ENCODE measurements around the gene COLGALT1. TPM values are rescaled to one million over a fixed set of nuclear protein-coding genes. Genes with fewer than 3 reads are reported as not detected.

Gene COLGALT1
- total and polyA plus RNA-seq, 2 of the 8 experiments (the other 6 are each of a cell fraction or from before 2014, with no cell fraction given) = 44.7 to 58.1 TPM

DNA sequence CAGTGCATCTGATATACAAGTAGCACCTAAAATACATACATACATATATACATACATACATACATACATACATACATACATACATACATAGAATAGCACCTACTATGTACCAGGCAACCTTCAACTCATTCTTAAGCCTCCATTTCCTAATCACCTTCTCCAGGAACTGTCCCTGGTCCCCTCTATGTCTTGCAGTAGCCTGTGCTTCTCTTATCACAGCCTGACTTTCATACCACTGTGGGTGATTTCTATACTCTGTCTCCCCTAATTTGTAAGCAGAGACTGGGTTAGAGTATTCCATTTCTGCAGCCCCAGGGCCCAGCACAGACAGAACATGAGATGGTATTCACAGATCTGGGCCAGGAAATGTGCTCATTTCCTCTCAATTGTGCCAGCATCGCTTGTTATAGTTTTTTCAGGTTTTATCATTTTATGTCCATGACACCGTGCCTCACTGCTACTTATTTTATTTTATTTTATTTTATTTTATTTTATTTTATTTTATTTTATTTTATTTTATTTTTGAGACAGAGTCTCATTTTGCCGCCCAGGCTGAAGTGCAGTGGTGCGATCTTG is 14.2 kb upstream of the COLGALT1 start (continued):
- TF ChIP-seq, protein P1, sequence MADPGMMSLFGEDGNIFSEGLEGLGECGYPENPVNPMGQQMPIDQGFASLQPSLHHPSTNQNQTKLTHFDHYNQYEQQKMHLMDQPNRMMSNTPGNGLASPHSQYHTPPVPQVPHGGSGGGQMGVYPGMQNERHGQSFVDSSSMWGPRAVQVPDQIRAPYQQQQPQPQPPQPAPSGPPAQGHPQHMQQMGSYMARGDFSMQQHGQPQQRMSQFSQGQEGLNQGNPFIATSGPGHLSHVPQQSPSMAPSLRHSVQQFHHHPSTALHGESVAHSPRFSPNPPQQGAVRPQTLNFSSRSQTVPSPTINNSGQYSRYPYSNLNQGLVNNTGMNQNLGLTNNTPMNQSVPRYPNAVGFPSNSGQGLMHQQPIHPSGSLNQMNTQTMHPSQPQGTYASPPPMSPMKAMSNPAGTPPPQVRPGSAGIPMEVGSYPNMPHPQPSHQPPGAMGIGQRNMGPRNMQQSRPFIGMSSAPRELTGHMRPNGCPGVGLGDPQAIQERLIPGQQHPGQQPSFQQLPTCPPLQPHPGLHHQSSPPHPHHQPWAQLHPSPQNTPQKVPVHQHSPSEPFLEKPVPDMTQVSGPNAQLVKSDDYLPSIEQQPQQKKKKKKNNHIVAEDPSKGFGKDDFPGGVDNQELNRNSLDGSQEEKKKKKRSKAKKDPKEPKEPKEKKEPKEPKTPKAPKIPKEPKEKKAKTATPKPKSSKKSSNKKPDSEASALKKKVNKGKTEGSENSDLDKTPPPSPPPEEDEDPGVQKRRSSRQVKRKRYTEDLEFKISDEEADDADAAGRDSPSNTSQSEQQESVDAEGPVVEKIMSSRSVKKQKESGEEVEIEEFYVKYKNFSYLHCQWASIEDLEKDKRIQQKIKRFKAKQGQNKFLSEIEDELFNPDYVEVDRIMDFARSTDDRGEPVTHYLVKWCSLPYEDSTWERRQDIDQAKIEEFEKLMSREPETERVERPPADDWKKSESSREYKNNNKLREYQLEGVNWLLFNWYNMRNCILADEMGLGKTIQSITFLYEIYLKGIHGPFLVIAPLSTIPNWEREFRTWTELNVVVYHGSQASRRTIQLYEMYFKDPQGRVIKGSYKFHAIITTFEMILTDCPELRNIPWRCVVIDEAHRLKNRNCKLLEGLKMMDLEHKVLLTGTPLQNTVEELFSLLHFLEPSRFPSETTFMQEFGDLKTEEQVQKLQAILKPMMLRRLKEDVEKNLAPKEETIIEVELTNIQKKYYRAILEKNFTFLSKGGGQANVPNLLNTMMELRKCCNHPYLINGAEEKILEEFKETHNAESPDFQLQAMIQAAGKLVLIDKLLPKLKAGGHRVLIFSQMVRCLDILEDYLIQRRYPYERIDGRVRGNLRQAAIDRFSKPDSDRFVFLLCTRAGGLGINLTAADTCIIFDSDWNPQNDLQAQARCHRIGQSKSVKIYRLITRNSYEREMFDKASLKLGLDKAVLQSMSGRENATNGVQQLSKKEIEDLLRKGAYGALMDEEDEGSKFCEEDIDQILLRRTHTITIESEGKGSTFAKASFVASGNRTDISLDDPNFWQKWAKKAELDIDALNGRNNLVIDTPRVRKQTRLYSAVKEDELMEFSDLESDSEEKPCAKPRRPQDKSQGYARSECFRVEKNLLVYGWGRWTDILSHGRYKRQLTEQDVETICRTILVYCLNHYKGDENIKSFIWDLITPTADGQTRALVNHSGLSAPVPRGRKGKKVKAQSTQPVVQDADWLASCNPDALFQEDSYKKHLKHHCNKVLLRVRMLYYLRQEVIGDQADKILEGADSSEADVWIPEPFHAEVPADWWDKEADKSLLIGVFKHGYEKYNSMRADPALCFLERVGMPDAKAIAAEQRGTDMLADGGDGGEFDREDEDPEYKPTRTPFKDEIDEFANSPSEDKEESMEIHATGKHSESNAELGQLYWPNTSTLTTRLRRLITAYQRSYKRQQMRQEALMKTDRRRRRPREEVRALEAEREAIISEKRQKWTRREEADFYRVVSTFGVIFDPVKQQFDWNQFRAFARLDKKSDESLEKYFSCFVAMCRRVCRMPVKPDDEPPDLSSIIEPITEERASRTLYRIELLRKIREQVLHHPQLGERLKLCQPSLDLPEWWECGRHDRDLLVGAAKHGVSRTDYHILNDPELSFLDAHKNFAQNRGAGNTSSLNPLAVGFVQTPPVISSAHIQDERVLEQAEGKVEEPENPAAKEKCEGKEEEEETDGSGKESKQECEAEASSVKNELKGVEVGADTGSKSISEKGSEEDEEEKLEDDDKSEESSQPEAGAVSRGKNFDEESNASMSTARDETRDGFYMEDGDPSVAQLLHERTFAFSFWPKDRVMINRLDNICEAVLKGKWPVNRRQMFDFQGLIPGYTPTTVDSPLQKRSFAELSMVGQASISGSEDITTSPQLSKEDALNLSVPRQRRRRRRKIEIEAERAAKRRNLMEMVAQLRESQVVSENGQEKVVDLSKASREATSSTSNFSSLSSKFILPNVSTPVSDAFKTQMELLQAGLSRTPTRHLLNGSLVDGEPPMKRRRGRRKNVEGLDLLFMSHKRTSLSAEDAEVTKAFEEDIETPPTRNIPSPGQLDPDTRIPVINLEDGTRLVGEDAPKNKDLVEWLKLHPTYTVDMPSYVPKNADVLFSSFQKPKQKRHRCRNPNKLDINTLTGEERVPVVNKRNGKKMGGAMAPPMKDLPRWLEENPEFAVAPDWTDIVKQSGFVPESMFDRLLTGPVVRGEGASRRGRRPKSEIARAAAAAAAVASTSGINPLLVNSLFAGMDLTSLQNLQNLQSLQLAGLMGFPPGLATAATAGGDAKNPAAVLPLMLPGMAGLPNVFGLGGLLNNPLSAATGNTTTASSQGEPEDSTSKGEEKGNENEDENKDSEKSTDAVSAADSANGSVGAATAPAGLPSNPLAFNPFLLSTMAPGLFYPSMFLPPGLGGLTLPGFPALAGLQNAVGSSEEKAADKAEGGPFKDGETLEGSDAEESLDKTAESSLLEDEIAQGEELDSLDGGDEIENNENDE (IDR thresholded peaks at IDR 0.05; ENCODE audit: insufficient replicate concordance, low read length) = no peak
- TF ChIP-seq EZH2 (IDR thresholded peaks at IDR 0.05; ENCODE audit: low read depth, low read length, severe bottlenecking) (no peak), SIN3A (conservative IDR thresholded peaks at IDR 0.05 in 1 of 2, IDR thresholded peaks at IDR 0.05 in 1 of 2; ENCODE audit: low read depth in 1 of 2, low read length in 2 of 2) (no peak), SIX5 (IDR thresholded peaks at IDR 0.05; ENCODE audit: low read depth, low read length) (no peak), USF2 (IDR thresholded peaks at IDR 0.05; ENCODE audit: low read length) (no peak), MAFK (IDR thresholded peaks at IDR 0.05; ENCODE audit: low read depth, low read length) (no peak), TCF12 (IDR thresholded peaks at IDR 0.05; ENCODE audit: low read depth, low read length) (no peak), MAX (IDR thresholded peaks at IDR 0.05) (no peak), POU5F1 (IDR thresholded peaks at IDR 0.05; ENCODE audit: low read depth, low read length) (no peak), EGR1 (IDR thresholded peaks at IDR 0.05; ENCODE audit: borderline replicate concordance, low read depth, low read length) (no peak)
